ENCODE data around the gene POLE. TPM values are rescaled to one million over a fixed set of nuclear protein-coding genes. Genes with fewer than 3 reads are reported as not detected.
A peak's percentile ranks its signal among the peaks of the same experiment; 100 is the strongest.

Gene POLE
- total RNA-seq, 1 experiment from 2014 or later: 144 TPM

- peaks cover 51% of the 10 kb centered on the region for H3K27me3 Mint-ChIP-seq (ENCODE audit: low read depth)
Observed at GRCh38 chr12:132582058-132582420, 105.1 kb downstream of the POLE start.

DNA sequence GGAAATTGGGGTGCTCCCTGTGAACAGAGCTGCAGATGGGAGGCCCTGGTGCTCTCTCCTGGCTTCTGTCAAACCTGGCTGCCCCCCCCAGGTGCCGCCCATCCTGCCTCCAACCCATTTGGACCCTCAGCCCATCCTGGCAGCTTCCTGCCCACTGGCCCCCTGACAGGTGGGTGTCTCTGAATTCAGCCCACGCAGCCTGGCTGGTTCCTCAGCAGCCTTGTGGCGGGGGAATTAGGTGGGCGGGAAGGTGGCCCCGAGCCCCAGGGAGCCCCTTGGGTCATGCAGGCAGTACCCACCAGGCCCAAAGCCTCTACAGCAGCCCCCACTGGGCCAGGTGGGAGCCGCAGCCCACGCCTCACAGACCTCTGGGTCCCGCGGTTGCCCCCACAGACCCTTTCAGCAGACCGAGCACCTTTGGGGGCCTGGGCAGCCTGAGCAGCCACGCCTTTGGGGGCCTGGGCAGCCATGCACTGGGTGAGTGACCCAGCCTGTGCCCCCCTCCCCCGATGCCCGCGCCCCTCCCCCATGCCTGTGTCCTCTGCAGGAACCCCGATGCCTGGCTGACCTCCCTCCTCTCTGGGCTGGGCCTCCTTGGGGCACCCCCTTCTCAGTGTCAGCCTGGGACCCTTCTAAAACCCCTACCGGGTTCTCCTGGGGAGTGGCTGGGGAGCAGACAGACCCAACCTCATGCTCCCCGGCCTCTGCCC, 105.6 kb downstream of the POLE start:
- peak overlapping the region; percentile 60 for H3K4me3 Mint-ChIP-seq
- H3K27ac Mint-ChIP-seq: no peak overlapping the region
- H3K4me1 Mint-ChIP-seq: peaks cover 5% of the 10 kb centered on the region
- DNase-seq (ENCODE audit: low spot score) (no peak), ATAC-seq (no peak; the same call in none of the 2 replicates)
- H3K9me3 Mint-ChIP-seq: no peaks in the 10 kb centered on the region
- ChIA-PET CTCF (interaction anchor here (1.0 to 3.0 kb wide), 4 partner anchors 21 to 167 kb away, joined by 3 to 17 read pairs (median 10); no protein-coding TSS in a partner anchor), POLR2A (interaction anchor here (0.9 kb wide), 1 partner anchor 12 kb away, joined by 3 read pairs; no protein-coding TSS in a partner anchor)
- H3K36me3 Mint-ChIP-seq: peaks cover 8% of the 10 kb centered on the region
- H3K27me3 Mint-ChIP-seq (ENCODE audit: low read depth): peaks cover 47% of the 10 kb centered on the region
- TF ChIP-seq NFATC4 (CRISPR knock-in tag; IDR thresholded peaks at IDR 0.05): no peak
- no peak for TF ChIP-seq NR2C2 (CRISPR knock-in tag; IDR thresholded peaks at IDR 0.05)
- TF ChIP-seq ZSCAN18 (CRISPR knock-in tag; IDR thresholded peaks at IDR 0.05): no peak
- TF ChIP-seq FOXK1 (CRISPR knock-in tag; IDR thresholded peaks at IDR 0.05): no peak
- TF ChIP-seq ZMAT4 (CRISPR knock-in tag; IDR thresholded peaks at IDR 0.05): no peak
- TF ChIP-seq TP53 (CRISPR knock-in tag; IDR thresholded peaks at IDR 0.05): no peak
- no peak for TF ChIP-seq EMX1 (CRISPR knock-in tag; IDR thresholded peaks at IDR 0.05)
- TF ChIP-seq PRRX2 (CRISPR knock-in tag; IDR thresholded peaks at IDR 0.05): no peak
- TF ChIP-seq ESRRA (CRISPR knock-in tag; IDR thresholded peaks at IDR 0.05; ENCODE audit: borderline replicate concordance): no peak
- TF ChIP-seq, protein P1, sequence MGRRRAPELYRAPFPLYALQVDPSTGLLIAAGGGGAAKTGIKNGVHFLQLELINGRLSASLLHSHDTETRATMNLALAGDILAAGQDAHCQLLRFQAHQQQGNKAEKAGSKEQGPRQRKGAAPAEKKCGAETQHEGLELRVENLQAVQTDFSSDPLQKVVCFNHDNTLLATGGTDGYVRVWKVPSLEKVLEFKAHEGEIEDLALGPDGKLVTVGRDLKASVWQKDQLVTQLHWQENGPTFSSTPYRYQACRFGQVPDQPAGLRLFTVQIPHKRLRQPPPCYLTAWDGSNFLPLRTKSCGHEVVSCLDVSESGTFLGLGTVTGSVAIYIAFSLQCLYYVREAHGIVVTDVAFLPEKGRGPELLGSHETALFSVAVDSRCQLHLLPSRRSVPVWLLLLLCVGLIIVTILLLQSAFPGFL (CRISPR knock-in tag; IDR thresholded peaks at IDR 0.05; ENCODE audit: borderline replicate concordance): no peak
- no peak for TF ChIP-seq ZNF121 (CRISPR knock-in tag; IDR thresholded peaks at IDR 0.05)
- TF ChIP-seq CREM (CRISPR knock-in tag; IDR thresholded peaks at IDR 0.05): no peak
- TF ChIP-seq HMGXB4 (CRISPR knock-in tag; IDR thresholded peaks at IDR 0.05): no peak
- TF ChIP-seq FOXJ3 (CRISPR knock-in tag; IDR thresholded peaks at IDR 0.05; ENCODE audit: borderline replicate concordance): no peak
- TF ChIP-seq NFYB (CRISPR knock-in tag; conservative IDR thresholded peaks at IDR 0.05; ENCODE audit: low read depth): no peak
- TF ChIP-seq ZNF263 (CRISPR knock-in tag; IDR thresholded peaks at IDR 0.05; ENCODE audit: low read depth): no peak
- no peak for TF ChIP-seq ZNF232 (CRISPR knock-in tag; IDR thresholded peaks at IDR 0.05)
- no peak for TF ChIP-seq IRF1 (CRISPR knock-in tag; IDR thresholded peaks at IDR 0.05)
- no peak for TF ChIP-seq ZNF425 (CRISPR knock-in tag; conservative IDR thresholded peaks at IDR 0.05)
- no peak for TF ChIP-seq ZBTB43 (CRISPR knock-in tag; IDR thresholded peaks at IDR 0.05)

More at GRCh38 chr12:132582058-132582420, 105.1 kb downstream of the POLE start:
- Mint-ChIP-seq H3K36me3 (peaks cover 7% of the 10 kb centered on the region), H3K4me1 (peaks cover 5% of the 10 kb centered on the region), H3K4me3 (peak overlapping the region; percentile 60), H3K9me3 (no peaks in the 10 kb centered on the region), H3K27ac (no peak overlapping the region)
- ATAC-seq: peak; percentile 51
- CTCF ChIA-PET: interaction anchor here (1.0 to 3.0 kb wide), 4 partner anchors 21 to 167 kb away, joined by 3 to 17 read pairs (median 10); no protein-coding TSS in a partner anchor
- DNase-seq (ENCODE audit: low spot score): peak; percentile 61
- TF ChIP-seq, protein P2, sequence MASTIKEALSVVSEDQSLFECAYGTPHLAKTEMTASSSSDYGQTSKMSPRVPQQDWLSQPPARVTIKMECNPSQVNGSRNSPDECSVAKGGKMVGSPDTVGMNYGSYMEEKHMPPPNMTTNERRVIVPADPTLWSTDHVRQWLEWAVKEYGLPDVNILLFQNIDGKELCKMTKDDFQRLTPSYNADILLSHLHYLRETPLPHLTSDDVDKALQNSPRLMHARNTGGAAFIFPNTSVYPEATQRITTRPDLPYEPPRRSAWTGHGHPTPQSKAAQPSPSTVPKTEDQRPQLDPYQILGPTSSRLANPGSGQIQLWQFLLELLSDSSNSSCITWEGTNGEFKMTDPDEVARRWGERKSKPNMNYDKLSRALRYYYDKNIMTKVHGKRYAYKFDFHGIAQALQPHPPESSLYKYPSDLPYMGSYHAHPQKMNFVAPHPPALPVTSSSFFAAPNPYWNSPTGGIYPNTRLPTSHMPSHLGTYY (CRISPR knock-in tag; IDR thresholded peaks at IDR 0.05): 0 out of 2 replicates have a peak, but pooled peaks have one; percentile 65
- no peak for TF ChIP-seq GRHL2 (CRISPR knock-in tag; IDR thresholded peaks at IDR 0.05; ENCODE audit: insufficient replicate concordance, severe bottlenecking)
- POLR2A ChIA-PET: interaction anchor here (0.9 kb wide), 1 partner anchor 13 kb away, joined by 3 read pairs; no protein-coding TSS in a partner anchor

Data from WTC11 (cell line).